Peyer's patch (tissue), 4 donors: ENCODE results near the gene SPRY2. TPM values are rescaled to one million over a fixed set of nuclear protein-coding genes. Genes with fewer than 3 reads are reported as not detected.

Experiments
- DNase-seq, 3 donors: peaks; one replicate each; pipeline ENCODE4 v3.0.0-alpha.2; 2017 to 2019
- H3K27ac ChIP-seq, 4 donors: fragments of 200-600 bp; sonication (generic); one replicate each; pipeline ENCODE4 v1.5.1; 2016 to 2019
- H3K27me3 ChIP-seq, 2 donors: fragments of 200-600 bp; sonication (generic); one replicate each; pipeline ENCODE4 v1.5.1; 2019
- H3K36me3 ChIP-seq, 3 donors: fragments of 200-600 bp; sonication (generic); one replicate each; pipeline ENCODE4 v1.5.1; 2016 to 2019
- H3K4me1 ChIP-seq, 4 donors: fragments of 200-600 bp; sonication (generic); one replicate each; pipeline ENCODE4 v1.5.1; 2016 to 2019
- H3K4me3 ChIP-seq, 4 donors: fragments of 200-600 bp; sonication (generic); 1 replicate in 3 of 4; 2 replicates in 1 of 4; pipeline ENCODE4 v1.5.1; 2016 to 2019; ENCODE audit warnings: mild to moderate bottlenecking in 1 of 4
- H3K9me3 ChIP-seq, 4 donors: fragments of 200-600 bp; sonication (generic); one replicate each; pipeline ENCODE4 v1.5.1; 2016 to 2019; ENCODE audit warnings: mild to moderate bottlenecking in 1 of 4
- POLR2A ChIP-seq, 2 donors: fragments of 450-650 bp; IDR thresholded peaks; one replicate each; pipeline ENCODE4 v1.5.1; 2017; ENCODE audit warnings: antibody characterized with exemption in 2 of 2, mild to moderate bottlenecking in 2 of 2, moderate library complexity in 2 of 2
- total RNA-seq, 4 donors: library from RNA; depleted of rRNA; stranded (reverse); fragments of >200 nt; gene quantifications; one replicate each; pipeline ENCODE4 v1.1.0, GENCODE V29; 2016
- TF ChIP-seq, protein P1 (sequence below), 6 experiments: fragments of 450-650 bp in 4 of 6; fragments of 200-600 bp in 2 of 6; sonication (generic) in 1 of 6; IDR thresholded peaks; one replicate each; pipeline ENCODE4 v1.5.1; 2017 to 2019; ENCODE audit warnings: antibody characterized with exemption in 6 of 6, mild to moderate bottlenecking in 3 of 6, moderate library complexity in 1 of 6

SPRY2 gene, protein sequence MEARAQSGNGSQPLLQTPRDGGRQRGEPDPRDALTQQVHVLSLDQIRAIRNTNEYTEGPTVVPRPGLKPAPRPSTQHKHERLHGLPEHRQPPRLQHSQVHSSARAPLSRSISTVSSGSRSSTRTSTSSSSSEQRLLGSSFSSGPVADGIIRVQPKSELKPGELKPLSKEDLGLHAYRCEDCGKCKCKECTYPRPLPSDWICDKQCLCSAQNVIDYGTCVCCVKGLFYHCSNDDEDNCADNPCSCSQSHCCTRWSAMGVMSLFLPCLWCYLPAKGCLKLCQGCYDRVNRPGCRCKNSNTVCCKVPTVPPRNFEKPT
- total RNA-seq = 10 to 100 TPM; 18.2 to 33.9 (median 27.3) TPM

DNA sequence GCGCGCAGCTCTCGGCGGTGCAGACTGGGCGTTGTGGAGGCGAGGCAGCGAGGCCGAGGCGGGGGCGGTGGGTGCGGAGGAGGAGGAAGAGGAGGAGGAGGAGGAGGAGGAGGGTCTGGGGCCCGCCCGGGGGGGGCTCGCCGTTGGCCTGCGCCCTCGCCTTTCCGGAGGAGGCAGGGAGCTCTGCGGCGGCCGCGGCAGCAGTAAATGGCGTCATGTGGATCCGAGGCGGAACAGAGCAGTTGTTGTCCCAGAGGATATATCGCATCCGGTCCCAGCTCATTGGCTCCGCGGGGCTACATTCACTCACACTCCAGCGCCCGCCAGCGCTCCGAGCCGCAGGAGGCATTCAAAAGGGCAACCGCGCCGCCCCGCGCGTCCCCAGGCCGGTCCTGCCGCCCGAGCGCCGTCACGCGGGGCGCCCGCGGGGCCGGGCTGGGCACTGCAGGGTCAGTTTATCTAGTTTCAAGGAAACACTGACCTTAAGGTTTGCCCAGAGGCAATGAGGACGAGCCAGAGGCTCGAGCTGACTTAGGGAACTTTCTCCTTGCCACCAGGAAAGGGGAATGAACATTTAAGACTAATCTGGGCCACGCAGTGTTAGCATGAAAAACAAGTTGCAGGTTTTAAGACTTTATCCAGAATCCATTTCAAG is at the start of gene SPRY2:
Gene SPRY2, minus strand, starts transcription at position 26 of the 655 bp plus-strand sequence. CDS start 3,421 bp downstream, outside the sequence.
- peaks cover 0 to 10% (median 0%) of the 10 kb centered on the region in 3 donors for H3K36me3 ChIP-seq
- H3K4me1 ChIP-seq = peaks cover 0 to 10% (median 2%) of the 10 kb centered on the region in 4 donors
- H3K9me3 ChIP-seq = no peaks in the 10 kb centered on the region
- H3K4me3 ChIP-seq = peak within 1 kb of the TSS; percentile 40 to 90 (median 58)
- no peaks in the 10 kb centered on the region for H3K27me3 ChIP-seq
- DNase-seq = peak; percentile 65 to 95 (median 94)
- H3K27ac ChIP-seq = peak within 1 kb of the TSS; percentile 57 to 97 (median 93)
- TF ChIP-seq, protein P1, sequence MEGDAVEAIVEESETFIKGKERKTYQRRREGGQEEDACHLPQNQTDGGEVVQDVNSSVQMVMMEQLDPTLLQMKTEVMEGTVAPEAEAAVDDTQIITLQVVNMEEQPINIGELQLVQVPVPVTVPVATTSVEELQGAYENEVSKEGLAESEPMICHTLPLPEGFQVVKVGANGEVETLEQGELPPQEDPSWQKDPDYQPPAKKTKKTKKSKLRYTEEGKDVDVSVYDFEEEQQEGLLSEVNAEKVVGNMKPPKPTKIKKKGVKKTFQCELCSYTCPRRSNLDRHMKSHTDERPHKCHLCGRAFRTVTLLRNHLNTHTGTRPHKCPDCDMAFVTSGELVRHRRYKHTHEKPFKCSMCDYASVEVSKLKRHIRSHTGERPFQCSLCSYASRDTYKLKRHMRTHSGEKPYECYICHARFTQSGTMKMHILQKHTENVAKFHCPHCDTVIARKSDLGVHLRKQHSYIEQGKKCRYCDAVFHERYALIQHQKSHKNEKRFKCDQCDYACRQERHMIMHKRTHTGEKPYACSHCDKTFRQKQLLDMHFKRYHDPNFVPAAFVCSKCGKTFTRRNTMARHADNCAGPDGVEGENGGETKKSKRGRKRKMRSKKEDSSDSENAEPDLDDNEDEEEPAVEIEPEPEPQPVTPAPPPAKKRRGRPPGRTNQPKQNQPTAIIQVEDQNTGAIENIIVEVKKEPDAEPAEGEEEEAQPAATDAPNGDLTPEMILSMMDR (IDR thresholded peaks at IDR 0.05) = peak in 3 of 6 experiments; percentile 48 to 64 (median 50)
- peak; percentile 86 to 92 for TF ChIP-seq POLR2A (IDR thresholded peaks at IDR 0.05)

DNA sequence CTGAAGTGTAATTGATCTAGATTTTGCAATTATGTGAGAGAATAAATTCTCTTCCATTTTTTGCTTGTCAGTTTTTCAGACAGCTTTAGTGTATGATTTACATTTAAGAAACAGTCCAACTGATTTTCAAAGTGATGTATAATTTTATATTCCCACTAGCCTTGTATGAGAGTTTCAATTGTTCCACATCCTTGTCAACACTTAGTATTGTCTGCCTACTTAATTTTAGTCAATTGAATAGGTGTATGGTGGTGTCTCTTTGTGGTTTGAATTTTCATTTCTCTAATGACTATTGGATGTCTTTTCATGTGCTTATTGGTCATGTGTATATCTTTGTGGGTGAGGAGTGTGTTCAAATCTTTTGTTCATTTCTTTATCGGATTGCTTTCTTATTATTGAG is 49.4 kb upstream of the SPRY2 start:
- no peak overlapping the region for H3K4me3 ChIP-seq
- no peak for DNase-seq
- no peaks in the 10 kb centered on the region for H3K36me3 ChIP-seq
- TF ChIP-seq, protein P1 (IDR thresholded peaks at IDR 0.05) = no peak
- TF ChIP-seq POLR2A (IDR thresholded peaks at IDR 0.05) = no peak
- H3K4me1 ChIP-seq = no peaks in the 10 kb centered on the region
- H3K9me3 ChIP-seq = no peaks in the 10 kb centered on the region
- no peak overlapping the region for H3K27ac ChIP-seq
- no peaks in the 10 kb centered on the region for H3K27me3 ChIP-seq

DNA sequence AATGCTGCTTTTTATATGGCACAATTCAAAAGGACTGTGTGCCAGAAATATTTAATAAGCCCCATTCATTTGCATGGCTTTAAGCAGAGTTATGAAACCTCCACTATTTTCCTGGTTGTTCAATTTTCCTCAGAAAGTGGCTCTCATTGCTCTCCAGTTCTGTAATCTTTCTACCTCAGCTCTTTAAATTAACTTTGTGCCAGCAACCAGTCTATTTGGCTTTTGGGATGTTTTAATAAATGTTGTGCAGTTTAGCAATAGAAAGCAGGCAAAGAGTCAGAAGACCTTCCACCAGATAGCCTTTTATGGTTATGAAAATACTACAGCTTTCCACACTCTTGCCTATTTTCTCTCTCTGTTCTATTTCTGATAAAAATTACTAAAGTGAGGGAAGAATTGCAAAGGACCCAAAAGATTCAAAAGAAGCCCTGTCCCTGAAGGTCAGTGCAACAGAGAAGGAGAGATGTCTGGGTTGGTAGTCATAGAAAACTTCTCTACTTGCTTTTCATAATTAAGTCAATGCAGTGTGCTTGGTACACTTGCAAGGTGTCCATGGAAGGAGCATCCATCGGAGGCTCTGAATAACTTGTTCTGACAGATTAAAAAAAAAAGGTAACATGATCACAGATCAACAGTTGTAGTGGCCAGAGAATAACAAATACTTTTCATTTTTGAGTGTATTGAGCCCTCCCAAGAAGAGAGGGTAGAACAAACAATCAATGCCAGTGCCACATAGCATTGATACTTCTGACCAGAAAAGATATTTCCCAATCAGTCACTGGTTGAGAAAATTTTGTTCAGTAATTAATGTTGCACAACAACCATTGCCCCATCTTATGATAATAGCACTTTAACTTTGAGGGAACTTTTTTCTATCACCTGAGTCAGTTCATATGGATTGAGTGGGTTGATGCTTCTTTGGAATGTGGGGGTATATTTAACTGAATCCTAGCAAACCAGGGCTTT is 48.4 kb upstream of the SPRY2 start:
- no peak for DNase-seq

DNA sequence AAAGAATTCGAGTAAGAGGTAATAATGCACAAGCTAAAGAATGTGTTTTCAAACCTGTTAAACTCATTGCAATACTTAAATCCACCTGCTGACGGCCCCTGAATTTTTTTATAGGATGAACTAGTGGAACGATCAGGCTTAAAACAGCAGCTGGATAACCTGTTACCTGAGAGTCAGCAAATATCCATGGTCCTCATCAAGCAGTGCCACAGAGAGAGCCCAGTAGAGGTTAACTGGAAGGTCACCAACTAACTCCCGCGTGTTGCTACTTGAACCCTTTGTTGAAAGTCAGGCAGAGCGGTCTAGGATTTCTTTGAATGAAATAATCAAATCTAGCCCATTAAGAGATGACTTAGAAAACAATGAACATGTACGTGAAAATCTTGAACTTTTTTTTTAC is 47.6 kb upstream of the SPRY2 start:
- no peak for TF ChIP-seq POLR2A (IDR thresholded peaks at IDR 0.05)
- TF ChIP-seq, protein P1 (IDR thresholded peaks at IDR 0.05) = no peak
- Histone ChIP-seq H3K9me3 (no peaks in the 10 kb centered on the region), H3K27ac (no peak overlapping the region), H3K27me3 (no peaks in the 10 kb centered on the region), H3K4me1 (no peaks in the 10 kb centered on the region), H3K4me3 (no peak overlapping the region), H3K36me3 (no peaks in the 10 kb centered on the region)
- DNase-seq = no peak

More for the DNA sequence above, 48.4 kb upstream of the SPRY2 start:
- Histone ChIP-seq H3K9me3 (no peaks in the 10 kb centered on the region), H3K4me3 (no peak overlapping the region), H3K27me3 (no peaks in the 10 kb centered on the region), H3K4me1 (no peaks in the 10 kb centered on the region), H3K36me3 (no peaks in the 10 kb centered on the region), H3K27ac (no peak overlapping the region)
- no peak for TF ChIP-seq POLR2A (IDR thresholded peaks at IDR 0.05)
- TF ChIP-seq, protein P1 (IDR thresholded peaks at IDR 0.05) = no peak

DNA sequence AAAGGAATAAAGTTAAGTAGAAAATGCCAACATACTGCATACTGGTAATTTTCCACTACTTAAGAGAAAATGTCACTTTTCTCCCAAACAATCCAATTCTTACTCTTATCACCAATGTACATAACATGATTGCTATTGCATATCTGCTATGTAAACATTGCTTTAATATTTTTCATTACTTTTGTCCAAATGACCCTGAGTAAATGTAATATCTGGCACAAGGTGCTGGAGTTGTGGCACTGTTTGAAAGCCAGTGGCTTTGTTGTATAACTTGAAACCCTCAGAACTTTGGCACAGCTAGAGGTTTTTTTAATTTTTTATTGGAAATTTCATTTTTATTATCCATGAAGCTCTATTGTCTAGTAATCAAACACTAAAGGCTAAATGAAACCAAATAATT is 45.7 kb upstream of the SPRY2 start:
- H3K4me1 ChIP-seq = no peaks in the 10 kb centered on the region
- TF ChIP-seq, protein P1 (IDR thresholded peaks at IDR 0.05) = no peak
- no peak for TF ChIP-seq POLR2A (IDR thresholded peaks at IDR 0.05)
- H3K9me3 ChIP-seq = no peaks in the 10 kb centered on the region
- H3K27me3 ChIP-seq = no peaks in the 10 kb centered on the region
- H3K36me3 ChIP-seq = no peaks in the 10 kb centered on the region
- no peak for DNase-seq
- no peak overlapping the region for H3K27ac ChIP-seq
- H3K4me3 ChIP-seq = no peak overlapping the region
